Peyer's patch (tissue), 4 donors: Measurements from ENCODE around the gene UNCX.

Experiments
- POLR2A ChIP-seq, 2 donors: fragments of 450-650 bp; IDR thresholded peaks; one replicate each; pipeline ENCODE4 v1.5.1; 2017; ENCODE audit warnings: antibody characterized with exemption in 2 of 2, mild to moderate bottlenecking in 2 of 2, moderate library complexity in 2 of 2
- TF ChIP-seq, protein P1 (sequence below), 6 experiments: fragments of 450-650 bp in 4 of 6; fragments of 200-600 bp in 2 of 6; sonication (generic) in 1 of 6; IDR thresholded peaks; one replicate each; pipeline ENCODE4 v1.5.1; 2017 to 2019; ENCODE audit warnings: antibody characterized with exemption in 6 of 6, mild to moderate bottlenecking in 3 of 6, moderate library complexity in 1 of 6

DNA sequence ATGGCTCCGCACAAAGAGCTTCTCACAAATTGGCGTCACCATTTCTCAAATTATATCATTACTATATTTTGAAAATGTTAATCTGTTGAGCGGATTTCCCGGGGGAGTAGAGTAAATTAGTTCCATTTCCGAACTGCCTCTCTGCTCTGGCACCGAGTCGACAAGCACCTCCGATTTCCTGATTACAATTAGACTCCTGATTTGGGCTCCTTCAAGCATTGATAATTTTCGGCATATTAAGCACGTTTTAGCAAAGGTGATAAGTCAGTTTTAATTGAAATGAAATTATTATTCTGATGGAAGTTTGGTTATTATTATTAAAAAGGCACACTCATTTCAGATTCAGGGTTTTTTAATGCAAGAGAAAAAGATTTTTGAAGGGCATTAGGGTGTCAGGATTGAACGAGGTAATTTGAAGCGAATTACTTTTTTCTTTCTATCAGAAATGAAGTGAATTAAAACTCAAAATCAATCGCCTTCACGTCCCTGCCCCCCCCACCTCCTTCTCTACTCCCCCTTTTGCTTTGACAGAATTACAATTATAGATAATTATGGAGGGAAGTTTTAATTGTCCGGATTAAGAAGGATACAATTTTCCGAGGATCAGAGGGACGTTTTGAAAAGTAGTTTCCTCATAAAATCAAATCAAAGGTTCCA, 4.0 kb upstream of the UNCX start:
- TF ChIP-seq, protein P1, sequence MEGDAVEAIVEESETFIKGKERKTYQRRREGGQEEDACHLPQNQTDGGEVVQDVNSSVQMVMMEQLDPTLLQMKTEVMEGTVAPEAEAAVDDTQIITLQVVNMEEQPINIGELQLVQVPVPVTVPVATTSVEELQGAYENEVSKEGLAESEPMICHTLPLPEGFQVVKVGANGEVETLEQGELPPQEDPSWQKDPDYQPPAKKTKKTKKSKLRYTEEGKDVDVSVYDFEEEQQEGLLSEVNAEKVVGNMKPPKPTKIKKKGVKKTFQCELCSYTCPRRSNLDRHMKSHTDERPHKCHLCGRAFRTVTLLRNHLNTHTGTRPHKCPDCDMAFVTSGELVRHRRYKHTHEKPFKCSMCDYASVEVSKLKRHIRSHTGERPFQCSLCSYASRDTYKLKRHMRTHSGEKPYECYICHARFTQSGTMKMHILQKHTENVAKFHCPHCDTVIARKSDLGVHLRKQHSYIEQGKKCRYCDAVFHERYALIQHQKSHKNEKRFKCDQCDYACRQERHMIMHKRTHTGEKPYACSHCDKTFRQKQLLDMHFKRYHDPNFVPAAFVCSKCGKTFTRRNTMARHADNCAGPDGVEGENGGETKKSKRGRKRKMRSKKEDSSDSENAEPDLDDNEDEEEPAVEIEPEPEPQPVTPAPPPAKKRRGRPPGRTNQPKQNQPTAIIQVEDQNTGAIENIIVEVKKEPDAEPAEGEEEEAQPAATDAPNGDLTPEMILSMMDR (IDR thresholded peaks at IDR 0.05) = no peak
- no peak for TF ChIP-seq POLR2A (IDR thresholded peaks at IDR 0.05)
